Stimulated activated CD8-positive, alpha-beta memory T cell treated with anti-CD3 and anti-CD28 coated beads, Interleukin-12 subunit alpha, Interleukin-12 subunit beta, amount 100 ng/mL, for 4 hours (primary cell): ENCODE measurements around the gene GLCCI1.

ENCODE experiments used
- DNase-seq: peaks from one replicate; pipeline ENCODE4 v3.0.0-alpha.2; 2020; ENCODE audit warnings: low read depth

The GLCCI1 gene

DNA sequence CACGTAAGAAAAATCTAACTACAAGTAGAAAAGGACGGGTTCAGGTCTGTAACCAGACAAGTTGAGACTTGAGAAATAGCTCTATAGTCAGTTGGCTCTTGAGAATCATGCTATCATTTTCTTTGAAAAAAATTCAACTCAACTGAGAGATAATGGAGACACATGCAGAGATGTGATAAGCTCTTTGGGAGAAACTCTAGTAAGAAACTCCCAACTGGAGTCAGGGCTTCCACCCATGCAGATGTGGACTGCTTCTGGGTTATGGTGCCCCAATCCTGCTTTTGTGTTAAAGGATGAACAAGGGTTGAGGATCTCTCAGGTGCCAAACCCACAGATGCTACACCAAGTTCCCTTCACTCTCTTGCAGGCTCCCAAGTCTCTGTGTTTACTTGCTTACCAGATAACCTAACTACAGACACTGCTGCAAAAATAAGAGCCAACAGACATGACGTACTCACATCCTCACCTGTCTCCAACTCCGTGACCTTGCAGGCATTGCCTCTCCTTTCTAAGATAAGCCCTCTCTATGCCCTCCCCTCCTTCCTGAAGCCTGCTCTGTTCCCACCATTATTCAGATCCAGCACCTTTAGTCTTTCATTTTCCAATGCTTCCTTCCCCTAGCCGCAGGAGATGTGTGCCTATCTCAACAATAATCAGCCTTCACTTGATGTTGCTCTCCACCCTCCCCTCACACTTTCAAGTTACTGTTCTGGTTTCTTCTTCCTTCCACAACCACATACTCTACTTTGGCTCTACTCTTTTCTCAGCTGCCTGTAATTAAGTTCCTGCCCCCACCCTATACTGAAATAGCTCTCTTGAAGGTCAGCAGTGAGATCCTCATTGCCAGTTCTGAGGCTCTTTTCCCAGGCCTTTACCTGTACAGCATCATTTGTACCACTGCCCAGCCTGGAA is 163.4 kb downstream of the GLCCI1 start:
- DNase-seq = no peak

DNA sequence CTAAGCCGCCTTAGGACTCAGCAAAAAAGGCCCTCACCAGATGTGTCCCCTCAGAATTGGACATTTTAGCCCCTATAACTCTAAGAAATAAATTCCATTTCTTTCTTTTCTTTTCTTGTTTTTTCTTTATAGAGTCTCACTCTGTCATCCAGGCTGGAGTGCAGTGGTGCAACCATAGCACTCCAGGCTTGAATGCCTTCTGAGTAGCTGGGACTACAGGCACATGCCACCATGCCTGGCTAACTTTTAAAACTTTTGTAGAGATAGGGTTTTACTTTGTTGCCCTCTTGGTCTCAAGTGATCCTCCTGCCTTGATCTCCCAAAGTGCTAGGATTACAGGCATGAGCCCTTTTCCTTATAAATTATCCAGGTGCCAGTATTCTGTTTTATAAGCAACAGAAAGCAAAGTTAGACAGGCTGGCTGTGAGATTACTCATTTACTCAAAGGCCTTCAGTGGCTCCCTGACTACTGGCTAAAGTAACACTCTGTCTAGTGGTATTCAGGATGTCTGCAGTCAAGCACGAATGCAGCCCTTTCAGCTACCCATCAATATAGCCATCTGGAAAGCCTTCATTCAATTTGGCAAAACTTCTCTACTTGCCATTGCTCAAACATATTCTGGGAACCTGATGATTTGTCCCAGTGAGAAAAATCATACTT is 164.7 kb downstream of the GLCCI1 start:
- DNase-seq = no peak

DNA sequence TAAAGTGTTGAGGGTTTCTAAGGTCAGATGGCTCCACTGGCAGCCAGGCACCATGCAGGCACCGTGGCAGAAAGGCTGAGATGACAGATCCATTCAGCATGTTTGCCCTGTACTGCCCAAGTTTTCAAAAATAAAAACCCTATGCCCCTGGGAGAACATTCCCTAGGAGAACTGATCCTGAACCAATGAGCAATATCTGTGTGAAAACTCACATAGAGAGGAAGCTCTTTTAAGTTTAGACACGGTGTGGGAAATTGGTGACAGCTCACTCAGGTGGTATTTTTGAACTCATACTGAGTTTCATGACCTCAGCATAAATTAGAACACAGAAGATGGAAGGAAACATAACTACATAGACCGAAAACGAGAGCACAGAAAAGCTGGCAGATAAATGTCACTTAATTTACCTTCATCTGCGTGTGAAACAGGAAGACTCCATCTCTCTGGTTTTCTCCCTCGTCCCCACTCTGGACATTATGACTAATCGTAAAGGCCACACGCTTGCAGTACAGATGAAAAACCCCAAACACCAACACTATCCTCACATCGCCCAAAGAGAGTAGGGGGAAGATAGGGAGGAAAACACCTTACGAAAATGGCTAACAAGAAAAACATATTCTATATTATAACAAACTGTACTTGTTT is 165.6 kb downstream of the GLCCI1 start:
- DNase-seq = no peak

DNA sequence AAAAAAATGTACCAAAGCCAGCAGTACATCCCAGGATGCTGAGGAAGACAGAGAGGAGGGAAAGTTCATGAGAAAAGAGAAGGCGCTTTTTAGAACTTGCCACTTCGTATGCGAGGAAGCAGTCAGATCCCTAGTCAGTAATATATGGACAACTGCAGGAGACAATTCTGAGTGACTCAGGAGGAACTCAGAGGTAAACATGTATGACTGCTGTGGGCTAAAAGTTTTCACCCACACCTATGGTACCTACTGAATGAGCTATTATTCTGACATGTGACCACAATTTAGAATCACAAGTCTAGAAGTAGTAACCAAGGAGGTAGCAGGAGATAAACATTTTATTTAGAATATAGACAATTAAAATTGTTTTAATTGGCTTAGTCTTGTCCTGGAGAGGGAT is 166.8 kb downstream of the GLCCI1 start:
- DNase-seq = no peak

DNA sequence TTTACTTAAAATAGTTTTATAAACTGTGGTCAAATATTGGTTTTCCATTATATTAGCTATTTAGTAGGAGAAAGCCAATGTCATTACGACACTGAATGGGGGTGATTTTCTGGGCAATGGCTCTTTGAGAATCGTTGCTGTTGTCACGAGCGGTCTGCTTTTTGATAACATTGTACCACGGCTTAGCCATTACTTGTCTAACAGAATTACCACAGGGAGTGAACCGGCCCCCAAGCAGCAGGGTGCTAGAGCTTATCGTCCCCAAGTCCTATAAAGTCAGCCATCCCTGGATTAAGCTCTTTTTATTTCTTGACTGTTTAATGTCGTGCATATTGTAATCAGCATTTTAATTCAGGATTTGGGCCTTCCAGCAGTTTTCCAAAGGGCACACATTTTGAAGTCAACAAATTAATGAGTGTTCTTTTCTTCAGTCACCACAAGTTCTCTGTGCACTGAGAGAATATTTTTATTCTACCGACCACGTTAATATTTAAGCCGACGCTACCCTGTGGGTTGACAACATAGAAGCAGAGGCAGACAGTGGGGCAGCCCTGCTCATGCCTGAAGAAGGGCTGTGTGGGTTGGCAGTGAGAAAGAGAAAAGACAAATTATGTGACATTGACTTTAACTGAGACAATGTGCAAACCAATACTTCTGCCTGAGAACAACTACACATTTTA is 167.6 kb downstream of the GLCCI1 start:
- DNase-seq = no peak
